NCI-H2171 (cell line): ENCODE measurements around the gene TYMP.
"Not testable (repeated sequence)": the region's sequence is repeated elsewhere in the genome, so short reads cannot be mapped to it uniquely, and the experiment has no call there.

Experiments
- DNase-seq: peaks from one replicate; lab custom pipeline; 2025; lab: John Stamatoyannopoulos, UW

The TYMP gene

GRCh38 chr22:50562523-50563412, 33.0 kb upstream of the TYMP start, which contains the start of gene SYCE3:
TSS of gene SYCE3 (minus strand) at chr22:50562919. CDS start at chr22:50556405, 6,514 bp downstream.
- DNase-seq, result peak; percentile 98

GRCh38 chr22:50561401-50562358, 31.9 kb upstream of the TYMP start:
- DNase-seq, result no peak

DNA sequence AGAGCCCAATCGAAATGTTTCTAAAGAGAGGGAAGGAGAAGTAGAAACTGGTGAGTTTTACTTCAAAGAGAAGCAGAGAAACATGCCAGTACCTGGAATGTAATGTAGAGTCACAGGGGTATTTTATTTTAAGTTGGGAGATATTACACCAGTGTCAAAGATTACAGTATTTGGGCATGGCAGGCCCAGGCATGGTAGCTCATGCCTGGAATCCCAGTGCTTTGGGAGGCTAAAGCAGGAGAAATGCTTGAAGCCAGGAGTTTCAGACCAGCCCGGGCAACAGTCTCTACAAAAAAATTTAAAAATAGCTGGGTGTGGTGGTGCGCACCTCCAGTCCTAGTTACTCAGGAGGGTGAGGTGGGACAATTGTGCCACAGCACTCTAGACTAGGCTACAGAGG, 30.2 kb upstream of the TYMP start:
- DNase-seq, result no peak

GRCh38 chr22:50556703-50557102, 26.9 kb upstream of the TYMP start:
- peak; percentile 8 for DNase-seq

GRCh38 chr22:50553310-50553709, 23.5 kb upstream of the TYMP start:
- DNase-seq, result no peak

DNA sequence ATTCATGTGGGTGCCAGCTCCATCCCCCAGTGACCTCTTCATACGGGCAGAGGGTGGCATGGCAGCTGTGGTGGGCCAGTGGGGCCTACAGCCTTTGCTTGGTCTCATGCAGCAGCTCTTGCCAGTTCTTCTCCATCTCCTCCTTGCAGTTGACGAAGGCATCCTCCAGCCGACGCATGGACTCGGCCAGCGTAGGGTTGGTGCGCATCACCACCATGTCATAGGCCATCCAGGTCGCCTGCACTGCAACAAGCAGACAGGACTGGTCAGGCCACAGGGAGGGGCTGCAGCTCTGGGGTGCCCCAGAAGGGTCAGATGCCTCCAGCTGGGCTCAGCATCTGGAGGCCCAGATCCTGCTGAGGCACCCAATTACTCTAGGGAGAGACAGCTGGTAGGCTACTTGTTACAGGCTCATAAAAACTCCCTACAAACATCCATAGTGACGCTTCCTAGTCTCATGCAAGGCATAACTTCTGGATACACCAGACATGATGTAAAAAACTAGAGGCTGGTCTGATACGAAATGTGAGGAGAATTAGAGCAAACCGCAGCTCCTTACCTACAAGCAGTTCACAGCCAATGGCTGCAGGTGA, 21.4 kb upstream of the TYMP start:
- no peak for DNase-seq

GRCh38 chr22:50550395-50550794, 20.6 kb upstream of the TYMP start:
- no peak for DNase-seq

DNA sequence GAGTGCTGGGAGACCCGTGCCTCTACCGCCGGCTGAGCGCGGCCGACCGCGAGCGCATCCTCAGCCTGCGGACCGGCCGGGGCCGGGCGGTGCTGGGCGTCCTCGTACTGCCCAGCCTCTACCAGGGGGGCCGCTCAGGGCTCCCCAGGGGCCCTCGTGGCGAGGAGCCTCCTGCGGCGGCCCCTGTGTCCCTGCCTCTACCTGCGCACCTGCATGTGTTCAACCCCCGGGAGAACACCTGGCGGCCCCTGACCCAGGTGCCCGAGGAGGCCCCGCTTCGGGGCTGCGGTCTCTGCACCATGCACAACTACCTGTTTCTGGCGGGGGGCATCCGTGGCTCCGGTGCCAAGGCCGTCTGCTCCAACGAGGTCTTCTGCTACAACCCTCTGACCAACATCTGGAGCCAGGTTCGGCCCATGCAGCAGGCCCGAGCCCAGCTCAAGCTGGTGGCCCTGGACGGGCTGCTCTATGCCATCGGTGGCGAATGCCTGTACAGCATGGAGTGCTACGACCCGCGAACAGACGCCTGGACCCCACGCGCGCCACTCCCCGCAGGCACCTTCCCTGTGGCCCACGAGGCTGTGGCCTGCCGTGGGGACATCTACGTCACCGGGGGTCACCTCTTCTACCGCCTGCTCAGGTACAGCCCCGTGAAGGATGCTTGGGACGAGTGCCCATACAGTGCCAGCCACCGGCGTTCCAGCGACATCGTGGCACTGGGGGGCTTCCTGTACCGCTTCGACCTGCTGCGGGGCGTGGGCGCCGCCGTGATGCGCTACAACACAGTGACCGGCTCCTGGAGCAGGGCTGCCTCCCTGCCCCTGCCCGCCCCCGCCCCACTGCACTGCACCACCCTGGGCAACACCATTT, 19.3 kb upstream of the TYMP start:
- DNase-seq, result no peak

GRCh38 chr22:50548040-50548920, 18.5 kb upstream of the TYMP start:
- no peak for DNase-seq

DNA sequence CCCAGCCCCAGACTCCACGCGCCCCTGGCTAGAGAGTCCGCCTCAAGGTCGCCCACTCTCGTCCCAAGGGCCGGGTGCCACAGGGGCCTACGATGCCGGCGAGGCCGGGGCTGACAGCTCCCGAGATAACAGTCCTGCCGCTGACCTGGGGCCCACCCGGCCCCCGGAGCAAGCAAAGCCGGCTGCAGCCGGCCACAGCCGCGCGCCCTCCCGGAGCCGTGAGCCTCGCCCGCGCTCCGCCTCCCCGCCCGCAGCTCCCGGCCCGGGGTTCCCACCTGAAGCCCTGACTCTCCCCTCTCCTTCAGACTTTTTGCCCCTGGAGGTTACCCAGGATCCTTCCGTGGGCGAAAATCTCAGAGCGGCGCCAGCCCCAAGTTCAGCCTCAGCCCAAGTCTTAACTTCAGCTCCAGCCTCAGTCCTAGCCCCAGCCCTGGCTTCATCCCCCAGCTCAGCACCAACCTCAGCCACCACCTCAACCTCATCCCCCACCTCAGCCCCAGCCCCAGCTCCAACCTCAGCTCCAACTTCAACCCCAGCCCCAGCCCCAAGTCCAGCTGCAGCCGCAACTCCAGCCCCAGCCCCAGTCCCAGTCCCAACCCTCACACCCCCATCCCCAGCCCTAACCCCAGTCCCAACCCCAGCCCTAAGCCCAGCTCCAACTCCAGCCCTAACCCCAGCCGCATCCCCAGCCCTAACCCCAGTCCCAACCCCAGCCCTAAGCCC, 17.6 kb upstream of the TYMP start:
- no peak for DNase-seq

DNA sequence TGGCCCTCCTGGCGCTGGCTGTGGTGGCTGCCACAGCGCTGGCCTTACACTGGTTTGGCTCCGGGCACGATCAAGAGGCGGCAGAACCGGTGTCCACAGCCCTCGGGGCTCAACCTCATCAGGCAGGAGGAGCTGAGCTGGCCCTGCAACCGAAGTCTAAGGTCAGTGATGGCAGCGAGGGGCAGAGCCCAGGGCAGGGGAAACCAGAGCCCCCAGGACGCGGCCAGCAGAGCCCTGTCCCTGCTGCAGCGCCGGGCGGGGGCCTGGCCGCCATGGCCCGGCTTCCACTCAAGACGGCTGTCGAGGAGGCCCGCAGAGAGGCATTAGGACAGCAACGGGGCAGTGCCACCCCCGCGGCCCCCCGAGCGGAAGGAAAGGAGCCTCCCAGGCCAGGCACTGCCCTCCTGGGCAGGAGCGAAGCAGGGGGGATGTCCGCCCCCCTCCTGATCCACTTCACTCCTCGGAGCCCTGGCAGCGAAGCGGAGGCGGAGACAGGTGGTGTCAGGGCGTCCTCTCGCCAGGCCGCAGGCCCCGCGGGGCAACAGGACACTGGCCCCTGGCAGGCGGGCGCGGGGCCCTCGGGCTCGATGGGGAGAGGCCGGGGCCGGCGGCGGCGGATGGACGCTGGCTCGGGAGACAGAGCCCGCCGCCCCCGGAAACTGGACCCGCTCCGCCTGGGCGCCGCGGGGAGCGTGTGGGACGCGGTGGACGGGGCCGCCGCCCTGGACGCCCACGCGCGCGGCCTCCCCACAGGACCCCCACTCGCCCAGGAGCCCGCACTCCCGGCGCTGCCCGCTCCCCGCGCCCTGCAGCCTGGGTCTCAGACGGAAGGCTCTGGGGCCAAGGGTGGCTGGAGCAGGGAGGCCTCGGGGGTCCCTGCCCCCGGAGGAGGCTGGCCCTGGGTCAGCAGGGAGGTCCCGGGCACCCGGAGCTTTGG, 16.8 kb upstream of the TYMP start:
- DNase-seq, result no peak

DNA sequence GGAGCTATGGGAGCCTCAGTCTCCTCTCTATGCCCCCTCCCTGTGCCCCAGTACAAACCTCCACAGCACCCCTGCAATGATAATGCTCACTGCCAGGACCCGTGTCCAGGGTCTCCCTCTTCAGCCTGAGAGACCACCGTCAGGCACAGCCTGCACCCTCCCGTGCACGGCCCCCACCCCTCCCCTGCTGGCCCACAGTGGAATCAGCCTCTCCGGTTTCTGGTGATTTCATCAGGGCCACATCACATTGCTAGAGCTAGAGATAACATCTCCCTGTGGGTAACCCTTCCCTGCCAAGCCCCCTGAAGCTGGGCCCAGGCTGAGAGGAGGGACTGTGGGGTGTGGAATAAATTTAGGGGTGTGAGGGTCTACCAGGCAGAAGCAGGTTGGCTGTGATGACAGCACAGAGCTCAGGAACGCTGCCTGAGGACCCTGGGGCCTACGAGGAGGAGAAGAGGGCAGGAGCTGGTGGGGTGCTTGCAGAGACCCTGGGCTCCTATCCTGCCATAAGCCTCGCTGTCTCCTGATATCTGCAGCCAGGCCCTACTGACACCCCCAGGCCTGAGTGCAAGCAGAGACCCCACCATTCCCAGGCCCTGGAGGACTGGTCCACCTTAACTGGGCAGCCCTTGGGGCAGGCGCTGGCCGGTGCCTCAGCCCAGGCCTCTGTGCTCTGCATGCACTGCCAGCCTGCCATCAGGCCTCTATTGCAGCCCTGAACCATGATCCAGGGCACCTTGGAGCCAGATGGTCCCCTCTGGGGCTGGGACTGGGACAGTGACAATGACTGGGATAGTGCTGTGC, 15.9 kb upstream of the TYMP start, which contains the start of gene KLHDC7B:
KLHDC7B (plus strand) TSS at position 378 of the 804 bp plus-strand sequence; CDS start at position 723, 345 bp downstream.
- DNase-seq, result no peak

- peak; percentile 83 for DNase-seq
These were observed 15.0 kb upstream of the TYMP start for GRCh38 chr22:50544746-50545253.

GRCh38 chr22:50544078-50544745, 14.4 kb upstream of the TYMP start:
- peak; percentile 75 for DNase-seq

DNA sequence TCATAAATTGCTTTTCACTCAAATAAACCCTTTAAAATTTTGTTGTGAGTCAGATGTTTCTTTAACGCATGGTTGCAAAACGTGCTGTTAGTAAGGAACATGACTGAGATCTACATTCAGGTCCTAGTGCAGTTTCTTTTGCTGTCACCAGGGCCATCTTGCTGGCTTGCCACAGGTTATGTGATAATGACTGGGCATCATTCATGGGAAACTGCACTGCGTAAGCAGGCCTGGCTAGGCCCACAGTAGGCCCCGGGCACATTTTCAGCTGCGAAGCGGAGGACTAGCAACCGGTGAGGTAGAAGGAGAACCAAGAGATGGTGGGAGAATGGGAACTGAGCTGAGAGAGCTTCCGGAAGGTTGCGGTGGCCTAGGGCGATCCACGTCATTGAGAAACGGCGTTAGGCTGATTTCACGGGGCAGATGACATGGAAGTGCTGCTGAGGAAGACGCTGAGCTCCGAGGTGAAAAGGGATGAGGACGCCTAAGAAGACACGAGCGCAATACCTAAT, 12.7 kb upstream of the TYMP start:
- no peak for DNase-seq

DNA sequence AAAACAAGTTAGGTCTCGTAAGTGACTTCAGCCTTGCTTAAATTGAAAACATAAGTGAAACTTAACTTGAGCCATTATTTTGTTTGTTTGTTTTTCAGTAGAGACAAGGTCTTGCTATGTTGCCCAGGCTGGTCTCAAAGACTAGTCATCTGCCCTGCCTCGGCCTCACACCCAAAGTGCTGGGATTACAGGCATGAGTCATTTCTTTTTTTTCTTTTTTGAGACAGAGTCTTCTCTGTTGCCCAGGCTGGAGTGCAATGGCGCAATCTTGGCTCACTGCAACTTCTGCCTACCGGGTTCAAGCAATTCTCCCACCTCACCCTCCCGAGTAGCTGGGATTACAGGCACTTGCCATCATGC, 11.8 kb upstream of the TYMP start:
- DNase-seq, result not testable (repeated sequence)

DNA sequence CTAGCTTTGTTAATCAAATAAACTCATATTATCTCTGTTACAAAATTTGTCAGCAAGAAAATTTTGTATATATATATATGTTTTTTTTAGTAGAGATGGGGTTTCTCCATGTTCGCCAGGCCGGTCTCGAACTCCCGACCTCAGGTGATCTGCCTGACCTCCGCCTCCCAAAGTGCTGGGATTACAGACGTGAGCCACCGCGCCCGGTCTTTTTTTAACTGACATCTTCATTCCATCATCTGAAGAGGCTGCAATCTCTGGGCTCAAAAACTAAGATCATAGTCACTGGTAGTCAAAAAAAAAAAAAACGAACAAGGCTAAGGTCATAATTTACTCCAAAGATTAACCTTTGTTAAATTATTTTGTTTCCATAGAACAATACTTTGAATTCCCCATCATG, 10.6 kb upstream of the TYMP start:
- DNase-seq, result no peak
